ENCODE results near the gene HSPD1. TPM values are rescaled to one million over a fixed set of nuclear protein-coding genes. Genes with fewer than 3 reads are reported as not detected.

Gene HSPD1
- total RNA-seq, 1 experiment from 2014 or later, result 995 TPM

DNA sequence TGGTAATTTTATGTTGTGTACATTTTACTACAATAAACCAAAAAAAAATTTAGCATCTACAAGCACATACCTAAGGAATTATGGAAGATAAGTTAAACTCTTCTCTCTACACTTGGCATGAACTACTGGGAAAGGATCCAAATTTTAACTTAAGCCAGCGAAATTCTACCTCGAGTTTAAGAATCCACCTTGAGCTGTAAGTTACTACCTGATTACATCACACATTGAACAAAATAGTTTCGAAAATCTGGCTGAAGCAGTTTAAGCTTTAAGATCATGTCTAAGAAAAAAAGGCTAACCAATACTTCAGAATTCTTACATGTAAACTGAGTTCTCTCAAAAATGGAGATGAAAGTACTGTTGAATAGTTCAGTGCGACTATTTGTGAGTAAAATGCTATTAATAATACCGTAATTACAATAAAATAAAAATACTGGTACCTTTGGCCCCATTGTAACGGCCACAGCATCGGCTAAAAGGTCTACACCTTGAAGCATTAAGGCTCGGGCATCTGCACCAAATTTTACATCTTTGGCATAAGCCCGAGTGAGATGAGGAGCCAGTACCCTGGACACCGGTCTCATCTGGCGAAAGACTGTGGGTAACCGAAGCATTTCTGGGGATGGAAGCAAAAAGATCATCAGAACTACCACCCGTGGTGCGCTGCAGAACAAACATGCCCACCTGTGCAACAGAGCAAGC, 1.3 kb downstream of the HSPD1 start (continued):
- no peak for TF ChIP-seq FOXP4 (CRISPR knock-in tag; IDR thresholded peaks at IDR 0.05)
- TF ChIP-seq CREB1 (CRISPR knock-in tag; IDR thresholded peaks at IDR 0.05), result no peak
- TF ChIP-seq, protein P1, sequence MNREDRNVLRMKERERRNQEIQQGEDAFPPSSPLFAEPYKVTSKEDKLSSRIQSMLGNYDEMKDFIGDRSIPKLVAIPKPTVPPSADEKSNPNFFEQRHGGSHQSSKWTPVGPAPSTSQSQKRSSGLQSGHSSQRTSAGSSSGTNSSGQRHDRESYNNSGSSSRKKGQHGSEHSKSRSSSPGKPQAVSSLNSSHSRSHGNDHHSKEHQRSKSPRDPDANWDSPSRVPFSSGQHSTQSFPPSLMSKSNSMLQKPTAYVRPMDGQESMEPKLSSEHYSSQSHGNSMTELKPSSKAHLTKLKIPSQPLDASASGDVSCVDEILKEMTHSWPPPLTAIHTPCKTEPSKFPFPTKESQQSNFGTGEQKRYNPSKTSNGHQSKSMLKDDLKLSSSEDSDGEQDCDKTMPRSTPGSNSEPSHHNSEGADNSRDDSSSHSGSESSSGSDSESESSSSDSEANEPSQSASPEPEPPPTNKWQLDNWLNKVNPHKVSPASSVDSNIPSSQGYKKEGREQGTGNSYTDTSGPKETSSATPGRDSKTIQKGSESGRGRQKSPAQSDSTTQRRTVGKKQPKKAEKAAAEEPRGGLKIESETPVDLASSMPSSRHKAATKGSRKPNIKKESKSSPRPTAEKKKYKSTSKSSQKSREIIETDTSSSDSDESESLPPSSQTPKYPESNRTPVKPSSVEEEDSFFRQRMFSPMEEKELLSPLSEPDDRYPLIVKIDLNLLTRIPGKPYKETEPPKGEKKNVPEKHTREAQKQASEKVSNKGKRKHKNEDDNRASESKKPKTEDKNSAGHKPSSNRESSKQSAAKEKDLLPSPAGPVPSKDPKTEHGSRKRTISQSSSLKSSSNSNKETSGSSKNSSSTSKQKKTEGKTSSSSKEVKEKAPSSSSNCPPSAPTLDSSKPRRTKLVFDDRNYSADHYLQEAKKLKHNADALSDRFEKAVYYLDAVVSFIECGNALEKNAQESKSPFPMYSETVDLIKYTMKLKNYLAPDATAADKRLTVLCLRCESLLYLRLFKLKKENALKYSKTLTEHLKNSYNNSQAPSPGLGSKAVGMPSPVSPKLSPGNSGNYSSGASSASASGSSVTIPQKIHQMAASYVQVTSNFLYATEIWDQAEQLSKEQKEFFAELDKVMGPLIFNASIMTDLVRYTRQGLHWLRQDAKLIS (CRISPR knock-in tag; IDR thresholded peaks at IDR 0.05; ENCODE audit: borderline replicate concordance), result no peak
- TF ChIP-seq, protein P2, sequence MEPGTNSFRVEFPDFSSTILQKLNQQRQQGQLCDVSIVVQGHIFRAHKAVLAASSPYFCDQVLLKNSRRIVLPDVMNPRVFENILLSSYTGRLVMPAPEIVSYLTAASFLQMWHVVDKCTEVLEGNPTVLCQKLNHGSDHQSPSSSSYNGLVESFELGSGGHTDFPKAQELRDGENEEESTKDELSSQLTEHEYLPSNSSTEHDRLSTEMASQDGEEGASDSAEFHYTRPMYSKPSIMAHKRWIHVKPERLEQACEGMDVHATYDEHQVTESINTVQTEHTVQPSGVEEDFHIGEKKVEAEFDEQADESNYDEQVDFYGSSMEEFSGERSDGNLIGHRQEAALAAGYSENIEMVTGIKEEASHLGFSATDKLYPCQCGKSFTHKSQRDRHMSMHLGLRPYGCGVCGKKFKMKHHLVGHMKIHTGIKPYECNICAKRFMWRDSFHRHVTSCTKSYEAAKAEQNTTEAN (CRISPR knock-in tag; IDR thresholded peaks at IDR 0.05), result no peak
- no peak for TF ChIP-seq NFE2L1 (CRISPR knock-in tag; IDR thresholded peaks at IDR 0.05)

DNA sequence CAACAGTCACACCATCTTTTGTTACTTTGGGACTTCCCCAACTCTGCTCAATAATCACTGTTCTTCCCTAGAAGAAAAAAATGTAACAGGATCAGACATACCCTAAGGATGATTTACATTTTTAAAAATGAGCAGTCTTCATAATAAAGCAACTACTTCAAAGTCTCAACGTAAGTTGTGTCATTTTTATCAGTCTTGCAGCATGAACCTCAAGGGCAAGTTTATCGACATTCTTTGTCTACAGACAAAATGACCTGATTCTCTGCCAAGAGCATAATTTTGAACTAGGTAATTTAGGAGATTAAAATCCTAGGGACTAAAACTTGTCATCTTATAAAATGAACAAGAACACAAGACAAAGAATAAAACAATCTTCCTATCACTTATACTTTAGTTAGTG, 2.3 kb downstream of the HSPD1 start:
- no peak for ATAC-seq
- Mint-ChIP-seq H3K27ac (peak overlapping the region; percentile 91), H3K4me3 (peak overlapping the region; percentile 91), H3K9me3 (no peaks in the 10 kb centered on the region), H3K36me3 (peaks cover 89% of the 10 kb centered on the region), H3K27me3 (ENCODE audit: low read depth) (no peaks in the 10 kb centered on the region; the same call in 1 of the 2 replicates), H3K4me1 (peaks cover 51% of the 10 kb centered on the region)
- ChIA-PET POLR2A (interaction anchor here (0.6 kb wide), 1 partner anchor 7 kb away, joined by 4 read pairs; no protein-coding TSS in a partner anchor), CTCF (no interaction called here)
- no peak for DNase-seq (ENCODE audit: low spot score)
- TF ChIP-seq NR1H2 (CRISPR knock-in tag; IDR thresholded peaks at IDR 0.05), result no peak
- TF ChIP-seq, protein P3, sequence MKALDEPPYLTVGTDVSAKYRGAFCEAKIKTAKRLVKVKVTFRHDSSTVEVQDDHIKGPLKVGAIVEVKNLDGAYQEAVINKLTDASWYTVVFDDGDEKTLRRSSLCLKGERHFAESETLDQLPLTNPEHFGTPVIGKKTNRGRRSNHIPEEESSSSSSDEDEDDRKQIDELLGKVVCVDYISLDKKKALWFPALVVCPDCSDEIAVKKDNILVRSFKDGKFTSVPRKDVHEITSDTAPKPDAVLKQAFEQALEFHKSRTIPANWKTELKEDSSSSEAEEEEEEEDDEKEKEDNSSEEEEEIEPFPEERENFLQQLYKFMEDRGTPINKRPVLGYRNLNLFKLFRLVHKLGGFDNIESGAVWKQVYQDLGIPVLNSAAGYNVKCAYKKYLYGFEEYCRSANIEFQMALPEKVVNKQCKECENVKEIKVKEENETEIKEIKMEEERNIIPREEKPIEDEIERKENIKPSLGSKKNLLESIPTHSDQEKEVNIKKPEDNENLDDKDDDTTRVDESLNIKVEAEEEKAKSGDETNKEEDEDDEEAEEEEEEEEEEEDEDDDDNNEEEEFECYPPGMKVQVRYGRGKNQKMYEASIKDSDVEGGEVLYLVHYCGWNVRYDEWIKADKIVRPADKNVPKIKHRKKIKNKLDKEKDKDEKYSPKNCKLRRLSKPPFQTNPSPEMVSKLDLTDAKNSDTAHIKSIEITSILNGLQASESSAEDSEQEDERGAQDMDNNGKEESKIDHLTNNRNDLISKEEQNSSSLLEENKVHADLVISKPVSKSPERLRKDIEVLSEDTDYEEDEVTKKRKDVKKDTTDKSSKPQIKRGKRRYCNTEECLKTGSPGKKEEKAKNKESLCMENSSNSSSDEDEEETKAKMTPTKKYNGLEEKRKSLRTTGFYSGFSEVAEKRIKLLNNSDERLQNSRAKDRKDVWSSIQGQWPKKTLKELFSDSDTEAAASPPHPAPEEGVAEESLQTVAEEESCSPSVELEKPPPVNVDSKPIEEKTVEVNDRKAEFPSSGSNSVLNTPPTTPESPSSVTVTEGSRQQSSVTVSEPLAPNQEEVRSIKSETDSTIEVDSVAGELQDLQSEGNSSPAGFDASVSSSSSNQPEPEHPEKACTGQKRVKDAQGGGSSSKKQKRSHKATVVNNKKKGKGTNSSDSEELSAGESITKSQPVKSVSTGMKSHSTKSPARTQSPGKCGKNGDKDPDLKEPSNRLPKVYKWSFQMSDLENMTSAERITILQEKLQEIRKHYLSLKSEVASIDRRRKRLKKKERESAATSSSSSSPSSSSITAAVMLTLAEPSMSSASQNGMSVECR (CRISPR knock-in tag; IDR thresholded peaks at IDR 0.05; ENCODE audit: borderline replicate concordance), result no peak
- TF ChIP-seq FOXP4 (CRISPR knock-in tag; IDR thresholded peaks at IDR 0.05), result no peak
- TF ChIP-seq ATF6 (CRISPR knock-in tag; IDR thresholded peaks at IDR 0.05), result no peak
- no peak for TF ChIP-seq ATF1 (CRISPR knock-in tag; IDR thresholded peaks at IDR 0.05)
- no peak for TF ChIP-seq SMAD4 (CRISPR knock-in tag; IDR thresholded peaks at IDR 0.05)
- TF ChIP-seq SOX15 (CRISPR knock-in tag; IDR thresholded peaks at IDR 0.05), result no peak
- no peak for TF ChIP-seq PRRX2 (CRISPR knock-in tag; IDR thresholded peaks at IDR 0.05)
- no peak for TF ChIP-seq PRDM15 (CRISPR knock-in tag; IDR thresholded peaks at IDR 0.05)
- TF ChIP-seq TCF7 (CRISPR knock-in tag; IDR thresholded peaks at IDR 0.05; ENCODE audit: low read depth), result no peak
- TF ChIP-seq TP53 (CRISPR knock-in tag; IDR thresholded peaks at IDR 0.05), result no peak
